Esophagus squamous epithelium (tissue), 5 donors: ENCODE data around the gene ELK3. TPM values are rescaled to one million over a fixed set of nuclear protein-coding genes. Genes with fewer than 3 reads are reported as not detected.
"Not testable (repeated sequence)": the region's sequence is repeated elsewhere in the genome, so short reads cannot be mapped to it uniquely, and the experiment has no call there.

Source experiments
- DNase-seq: peaks from one replicate; lab custom pipeline; 2025; lab: John Stamatoyannopoulos, UW
- H3K27ac ChIP-seq, 4 donors: fragments of 200-600 bp; sonication (generic); one replicate each; pipeline ENCODE4 v1.5.1; 2016 to 2019; ENCODE audit warnings: mild to moderate bottlenecking in 1 of 4
- H3K27me3 ChIP-seq, 4 donors: fragments of 200-600 bp; sonication (generic); 1 replicate in 3 of 4; 2 replicates in 1 of 4; pipeline versions ENCODE4 v1.5.1 to v1.6.0; 2017 to 2021; ENCODE audit warnings: antibody characterized with exemption in 1 of 4
- H3K36me3 ChIP-seq, 3 donors: fragments of 200-600 bp; sonication (generic); one replicate each; pipeline ENCODE4 v1.5.1; 2016 to 2019
- H3K4me1 ChIP-seq, 3 donors: fragments of 200-600 bp; sonication (generic); one replicate each; pipeline ENCODE4 v1.5.1; 2017 to 2019
- H3K4me3 ChIP-seq, 4 donors: fragments of 200-600 bp; sonication (generic); 1 replicate in 3 of 4; 2 replicates in 1 of 4; pipeline ENCODE4 v1.5.1; 2016 to 2019; ENCODE audit warnings: mild to moderate bottlenecking in 2 of 4, moderate library complexity in 1 of 4
- H3K9me3 ChIP-seq, 3 donors: fragments of 200-600 bp; sonication (generic); one replicate each; pipeline ENCODE4 v1.5.1; 2016 to 2019
- CTCF ChIP-seq, 6 experiments: fragments of 450-650 bp in 4 of 6; fragments of 200-600 bp in 2 of 6; sonication (generic) in 2 of 6; IDR thresholded peaks; one replicate each; pipeline ENCODE4 v1.5.1; 2016 to 2019; ENCODE audit warnings: antibody characterized with exemption in 6 of 6, mild to moderate bottlenecking in 4 of 6, moderate library complexity in 4 of 6
- POLR2A ChIP-seq, 4 donors: fragments of 450-650 bp; IDR thresholded peaks; one replicate each; pipeline ENCODE4 v1.6.1; 2017; ENCODE audit warnings: antibody characterized with exemption in 4 of 4, mild to moderate bottlenecking in 4 of 4, moderate library complexity in 3 of 4
- WGBS, 2 donors: methylation state at CpG; one replicate each; pipeline ENCODE4 v1.1.5; 2018; 5-methylcytosine and 5-hydroxymethylcytosine counted together
- intact Hi-C: fragments of 100-400 bp; cut with DNase I; formaldehyde crosslinking; loops from one replicate; pipeline ENCODE4 v1.15.0; 2022
- small RNA-seq, 4 donors: library from RNA; depleted of rRNA; stranded (forward); fragments of <200 nt; gene quantifications; one replicate each; pipeline ENCODE3, GENCODE V24; 2016
- total RNA-seq, 4 donors: library from RNA; depleted of rRNA; stranded (reverse); fragments of >200 nt; gene quantifications; one replicate each; pipeline ENCODE4 v1.1.0, GENCODE V29; 2016
- donor health status: DM: yes; HTN: yes; CAD: no.

The ELK3 gene
- total RNA-seq, 4 donors from 2014 or later: 24.8 to 44.0 (median 34.8) TPM

GRCh38 chr12:96313606-96314005 lies 119.4 kb downstream of the ELK3 start:
- Histone ChIP-seq H3K36me3 (peaks cover 0 to 25% (median 0%) of the 10 kb centered on the region in 3 donors), H3K4me3 (no peak overlapping the region), H3K27me3 (no peaks in the 10 kb centered on the region), H3K4me1 (peaks cover 0 to 22% (median 4%) of the 10 kb centered on the region in 3 donors), H3K27ac (no peak overlapping the region), H3K9me3 (no peaks in the 10 kb centered on the region)
- intact Hi-C loops: no loop called here
- no peak for TF ChIP-seq POLR2A (IDR thresholded peaks at IDR 0.05)
- no peak for TF ChIP-seq CTCF (IDR thresholded peaks at IDR 0.05)
- DNase-seq: no peak

GRCh38 chr12:96314723-96315122 lies 120.5 kb downstream of the ELK3 start:
- Histone ChIP-seq H3K36me3 (peaks cover 0 to 23% (median 0%) of the 10 kb centered on the region in 3 donors), H3K27me3 (no peaks in the 10 kb centered on the region), H3K4me1 (peaks cover 0 to 22% (median 4%) of the 10 kb centered on the region in 3 donors), H3K27ac (no peak overlapping the region), H3K4me3 (no peak overlapping the region), H3K9me3 (no peaks in the 10 kb centered on the region)
- TF ChIP-seq CTCF (IDR thresholded peaks at IDR 0.05) (no peak), POLR2A (IDR thresholded peaks at IDR 0.05) (no peak)
- WGBS, 2 donors: 51 to 54% methylated on average over 2 of the region's 2 CpGs
- no peak for DNase-seq
- intact Hi-C loops: no loop called here

DNA sequence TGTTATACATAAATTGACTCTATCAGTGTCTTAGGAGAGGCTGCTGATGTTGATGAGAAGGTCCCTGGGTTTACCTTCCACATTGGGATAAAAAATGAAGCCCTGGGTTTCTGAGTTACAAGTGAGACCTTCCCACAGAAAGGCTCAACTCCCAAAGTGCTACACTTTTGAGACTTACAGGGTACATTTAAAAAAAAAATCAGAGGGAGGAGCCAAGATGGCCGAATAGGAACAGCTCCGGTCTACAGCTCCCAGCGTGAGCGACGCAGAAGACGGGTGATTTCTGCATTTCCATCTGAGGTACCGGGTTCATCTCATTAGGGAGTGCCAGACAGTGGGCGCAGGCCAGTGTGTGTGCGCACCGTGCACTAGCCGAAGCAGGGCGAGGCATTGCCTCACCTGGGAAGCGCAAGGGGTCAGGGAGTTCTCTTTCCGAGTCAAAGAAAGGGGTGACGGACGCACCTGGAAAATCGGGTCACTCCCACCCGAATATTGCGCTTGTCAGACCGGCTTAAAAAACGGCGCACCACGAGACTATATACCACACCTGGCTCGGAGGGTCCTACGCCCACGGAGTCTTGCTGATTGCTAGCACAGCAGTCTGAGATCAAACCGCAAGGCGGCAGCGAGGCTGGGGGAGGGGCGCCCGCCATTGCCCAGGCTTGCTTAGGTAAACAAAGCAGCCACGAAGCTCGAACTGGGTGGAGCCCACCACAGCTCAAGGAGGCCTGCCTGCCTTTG lies 121.7 kb downstream of the ELK3 start:
- H3K27me3 ChIP-seq, intact Hi-C loops, DNase-seq, H3K9me3 ChIP-seq: not testable (repeated sequence)
- Histone ChIP-seq H3K36me3 (peaks cover 0 to 15% (median 0%) of the 10 kb centered on the region in 3 donors), H3K4me1 (peaks cover 0 to 22% (median 4%) of the 10 kb centered on the region in 3 donors), H3K27ac (peak overlapping the region; percentile 71 to 83 (median 77)), H3K4me3 (peak overlapping the region; percentile 22 to 60 (median 48))
- WGBS, 2 donors: 41 to 56% methylated on average over 10 to 11 of the region's 33 CpGs
- TF ChIP-seq CTCF (IDR thresholded peaks at IDR 0.05) (peak in 1 of 6 experiments; percentile 37), POLR2A (IDR thresholded peaks at IDR 0.05) (peak in 1 of 4 donors; percentile 13)

- H3K27me3 ChIP-seq, H3K27ac ChIP-seq, H3K9me3 ChIP-seq, H3K4me3 ChIP-seq, intact Hi-C loops, DNase-seq: not testable (repeated sequence)
- Histone ChIP-seq H3K36me3 (peaks cover 0 to 10% (median 0%) of the 10 kb centered on the region in 3 donors), H3K4me1 (peaks cover 0 to 22% (median 4%) of the 10 kb centered on the region in 3 donors)
- WGBS, 2 donors: 96% methylated on average over 2 of the region's 2 CpGs; no CpG with 5 or more reads in 1 of the 2 donors
Observed at GRCh38 chr12:96317801-96318200, 123.6 kb downstream of the ELK3 start.

Small RNAs within 50 kb of the gene (small RNA-seq; reads per million reads assigned to genes)
- gene RNU4-24P: 0 reads per million in 4 donors

Other genes starting within 250 kb of the ELK3 start
- gene HAL, start 198.0 kb upstream of the ELK3 start, total RNA-seq: 1 to 10 TPM in 1 of 4 donors, under 1 TPM in 3; 0.21 to 2.2 (median 0.32) TPM
- 100 to 1,000 TPM; 105 to 235 (median 123) TPM for gene LTA4H, start 158.8 kb upstream of the ELK3 start, total RNA-seq
- gene CDK17, start 206.1 kb downstream of the ELK3 start, total RNA-seq: 10 to 100 TPM; 15.4 to 37.4 (median 19.9) TPM